HG03520 (cell line): ENCODE data around the gene EEPD1.
"Not testable (repeated sequence)": the region's sequence is repeated elsewhere in the genome, so short reads cannot be mapped to it uniquely, and the experiment has no call there.

ENCODE experiments used
- ATAC-seq: cut with Tn5 transposase; IDR thresholded peaks from one replicate; pipeline ENCODE4 v1.9.1; 2021; ENCODE audit warnings: mild to moderate bottlenecking, moderate library complexity; ENCODE audit not compliant: unreplicated experiment

EEPD1 gene

DNA sequence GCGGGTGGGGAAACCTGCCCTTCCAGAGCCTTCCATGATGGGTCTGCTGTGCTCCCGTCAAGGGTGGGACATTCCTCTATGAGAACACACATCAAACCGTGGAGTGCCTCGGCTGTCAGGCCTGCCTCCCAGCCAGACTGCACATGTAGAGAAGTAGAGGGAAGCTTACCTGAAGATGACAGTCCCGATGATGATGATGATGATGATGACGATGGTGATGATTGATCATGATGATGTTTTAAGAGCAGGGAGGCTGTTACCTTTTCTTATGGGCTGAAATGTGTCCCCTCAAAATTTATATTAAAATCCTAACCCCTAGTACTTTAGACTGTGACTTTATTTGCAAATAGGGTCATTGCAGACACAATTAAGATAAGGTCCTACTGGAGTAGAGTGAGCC is 160.6 kb downstream of the EEPD1 start:
- no peak for ATAC-seq

DNA sequence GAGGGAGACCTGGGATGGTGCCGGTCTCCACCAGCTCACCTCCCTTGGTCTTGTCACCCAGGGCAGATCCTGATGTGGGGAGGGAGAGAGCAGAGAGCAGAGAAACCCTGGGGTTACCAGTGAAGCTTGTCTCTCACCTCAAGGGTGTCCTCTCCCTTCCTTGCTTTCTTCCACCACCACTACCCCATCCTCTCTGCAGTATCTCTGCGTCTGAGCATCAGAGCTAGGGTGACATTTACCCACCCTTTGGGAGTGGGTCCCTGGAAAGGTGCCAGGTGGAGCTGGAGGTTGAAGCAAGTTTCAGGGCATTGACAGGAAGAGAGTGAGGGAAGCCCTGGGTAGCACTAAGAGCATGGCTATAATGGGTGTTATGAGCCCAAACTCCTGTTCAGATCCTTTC is 161.4 kb downstream of the EEPD1 start:
- ATAC-seq, result no peak

GRCh38 chr7:36315309-36315944 is 162.4 kb downstream of the EEPD1 start:
- no peak for ATAC-seq

DNA sequence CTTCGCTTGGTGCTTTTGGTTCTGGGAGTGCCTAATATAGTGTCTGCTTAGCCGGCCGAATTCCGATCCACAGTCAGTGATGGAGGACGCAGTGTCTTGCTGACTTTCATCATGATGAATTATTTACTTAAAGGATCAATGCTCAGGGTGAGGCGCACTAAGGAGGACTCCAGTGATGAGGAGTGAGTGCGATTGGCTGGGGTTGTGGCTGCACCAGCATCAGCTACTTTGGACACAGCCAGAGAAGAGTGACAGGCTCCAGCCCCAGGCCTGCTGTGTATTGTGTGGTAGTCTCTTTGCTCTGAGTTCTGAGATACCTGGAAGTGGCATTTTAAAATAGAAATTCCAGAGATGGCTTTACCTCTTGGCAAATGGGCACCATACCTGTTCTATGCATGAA is 163.3 kb downstream of the EEPD1 start:
- no peak for ATAC-seq

DNA sequence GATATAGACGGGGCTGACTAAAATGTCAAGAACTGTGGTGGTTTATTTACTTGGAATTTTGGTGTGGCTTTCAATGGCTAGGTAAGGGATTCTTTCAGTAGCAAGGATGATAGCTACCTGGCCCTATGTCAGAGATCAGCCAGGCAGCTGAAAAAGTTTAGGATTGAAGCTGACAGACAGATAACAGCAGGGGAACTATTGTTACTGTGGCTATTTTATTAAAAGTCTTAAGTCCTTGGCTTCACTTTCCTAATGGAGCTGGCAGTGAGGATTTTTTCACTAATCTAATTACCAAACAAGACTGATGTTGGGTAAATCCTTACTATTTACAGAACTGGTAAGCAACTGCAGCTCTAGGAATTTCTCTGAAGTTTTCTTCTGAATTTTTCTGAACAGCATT is 164.2 kb downstream of the EEPD1 start:
- ATAC-seq, result no peak

GRCh38 chr7:36318116-36318515 is 165.1 kb downstream of the EEPD1 start:
- no peak for ATAC-seq

DNA sequence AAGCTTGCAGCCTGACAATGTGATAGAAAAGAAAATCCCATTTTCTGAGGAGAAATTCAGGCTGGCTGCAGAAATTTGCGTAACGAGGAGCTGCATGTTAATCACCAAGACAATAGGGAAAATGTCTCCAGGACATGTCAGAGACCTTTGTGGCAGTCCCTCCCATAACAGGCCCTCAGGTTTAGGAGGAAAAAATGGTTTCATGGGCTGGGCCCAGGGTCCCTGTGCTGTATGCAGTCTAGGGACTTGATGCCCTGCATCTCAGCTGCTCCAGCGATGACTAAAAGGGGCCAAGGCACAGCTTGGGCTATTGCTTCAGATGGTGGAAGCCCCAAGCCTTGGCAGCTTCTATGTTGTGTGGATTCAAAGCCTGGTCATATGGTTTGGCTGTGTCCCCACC is 168.2 kb downstream of the EEPD1 start:
- not testable (repeated sequence) for ATAC-seq

DNA sequence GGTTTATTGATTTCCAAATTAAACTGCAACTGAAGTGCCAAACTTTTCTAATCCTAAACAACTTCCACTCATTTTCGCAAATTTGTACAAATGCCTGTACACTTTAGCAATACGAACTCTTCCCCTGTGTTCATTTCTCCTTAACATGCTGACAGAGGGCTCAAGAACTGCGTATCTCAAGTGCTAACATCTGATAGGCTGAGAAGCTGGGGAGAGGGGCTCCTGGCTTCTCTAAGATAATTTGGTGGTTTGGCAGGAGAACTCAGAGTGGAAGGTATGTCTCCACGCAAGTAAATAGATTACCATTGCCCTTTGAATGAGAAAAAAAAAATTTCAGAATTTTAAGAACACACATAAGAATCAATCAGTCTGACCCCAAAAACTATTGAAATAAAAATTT is 183.3 kb downstream of the EEPD1 start:
- ATAC-seq, result no peak

- no peak for ATAC-seq
Measured at GRCh38 chr7:36338256-36338655, 185.2 kb downstream of the EEPD1 start.

DNA sequence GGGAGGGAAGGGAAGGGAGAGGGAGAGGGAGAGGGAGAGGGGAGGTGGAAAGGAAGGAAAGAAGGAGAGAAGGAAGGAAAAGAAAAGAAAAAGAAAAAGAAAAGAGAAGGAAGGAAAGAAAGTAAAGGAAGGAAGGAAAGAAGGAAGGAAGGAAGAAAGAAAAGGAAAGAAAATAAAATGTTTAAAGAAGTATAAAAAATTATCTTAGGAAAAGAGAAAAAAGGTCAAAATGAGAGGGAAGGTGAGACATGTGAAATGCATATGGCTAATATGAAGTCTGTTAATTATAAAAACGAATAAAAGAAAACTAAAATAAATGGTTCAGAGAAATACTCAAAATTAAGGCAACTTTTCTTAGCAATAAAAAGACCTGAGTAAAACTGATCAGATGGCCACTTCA is 190.5 kb downstream of the EEPD1 start:
- no peak for ATAC-seq

DNA sequence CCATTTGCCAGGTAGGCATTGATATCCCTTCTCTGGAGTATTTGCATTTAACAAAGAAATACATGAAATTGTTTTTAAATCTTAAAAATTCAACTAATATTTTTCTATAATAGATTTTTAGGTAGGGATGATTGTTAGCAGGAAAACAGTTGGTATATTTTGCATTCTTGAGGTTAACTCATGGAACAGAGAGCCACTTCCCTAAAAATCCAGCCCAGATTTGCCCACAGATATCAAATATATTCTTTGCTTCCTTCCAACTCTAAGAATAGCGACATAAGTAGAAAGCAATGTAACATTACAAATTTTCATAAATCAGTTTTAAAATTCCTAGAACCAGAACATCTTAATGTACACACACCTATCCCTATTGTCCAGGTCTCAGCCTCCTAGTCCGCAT is 191.6 kb downstream of the EEPD1 start:
- ATAC-seq, result no peak

GRCh38 chr7:36346260-36346831 is 193.3 kb downstream of the EEPD1 start:
- no peak for ATAC-seq

- ATAC-seq, result no peak
Measured at GRCh38 chr7:36348256-36348655, 195.2 kb downstream of the EEPD1 start.

- no peak for ATAC-seq
Measured at GRCh38 chr7:36348771-36349170, 195.7 kb downstream of the EEPD1 start.

DNA sequence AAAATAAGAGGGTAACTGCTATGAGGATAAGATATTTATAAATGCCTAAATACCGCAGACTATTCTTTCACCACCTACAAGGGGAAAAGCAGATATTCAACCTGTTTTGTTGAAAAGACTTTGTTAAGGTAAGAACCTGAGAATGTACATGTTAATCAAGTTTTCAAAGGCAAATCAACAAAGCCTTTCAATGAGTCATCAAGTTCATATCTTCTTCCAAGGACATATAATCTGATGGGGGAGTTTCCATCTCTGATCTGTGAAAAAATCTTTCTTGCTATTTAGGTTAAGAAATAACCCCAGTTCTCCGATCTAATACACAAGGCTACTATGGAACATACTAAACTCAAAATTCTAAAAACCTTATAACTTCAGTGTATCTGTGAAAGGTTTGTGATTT is 196.6 kb downstream of the EEPD1 start:
- ATAC-seq, result no peak
